Osteoblast (primary cell): ENCODE measurements around the gene STAT5B. TPM values are rescaled to one million over a fixed set of nuclear protein-coding genes. Genes with fewer than 3 reads are reported as not detected.
A peak's percentile ranks its signal among the peaks of the same experiment; 100 is the strongest.

ENCODE experiments used
- DNase-seq: peaks from one replicate; pipeline ENCODE4 v3.0.0; 2011; ENCODE audit warnings: low spot score, mixed read lengths; ENCODE audit not compliant: insufficient read length; ENCODE audit errors: missing footprints
- H2AFZ ChIP-seq: 2 replicates; pipeline ENCODE4 v1.6.0; 2011; ENCODE audit warnings: mild to moderate bottlenecking, low read length
- H3K27ac ChIP-seq: 2 replicates; pipeline ENCODE4 v1.5.1; 2011; ENCODE audit warnings: mild to moderate bottlenecking, low read depth, low read length, moderate library complexity
- H3K27me3 ChIP-seq: 2 replicates; pipeline ENCODE4 v1.6.0; 2012; ENCODE audit warnings: mild to moderate bottlenecking, control low read depth, inconsistent platforms, low read length, moderate library complexity; ENCODE audit not compliant: insufficient read depth
- H3K36me3 ChIP-seq: 2 replicates; pipeline ENCODE4 v1.5.1; 2011; ENCODE audit warnings: mild to moderate bottlenecking, low read length, control low read depth, moderate library complexity; ENCODE audit not compliant: insufficient read depth
- H3K4me1 ChIP-seq: 2 replicates; pipeline ENCODE4 v1.5.1; 2011; ENCODE audit warnings: mild to moderate bottlenecking, low read length, control low read depth, moderate library complexity; ENCODE audit not compliant: insufficient read depth
- H3K4me2 ChIP-seq: 2 replicates; pipeline ENCODE4 v1.6.0; 2011; ENCODE audit warnings: mild to moderate bottlenecking, low read length; ENCODE audit not compliant: insufficient read depth
- H3K4me3 ChIP-seq: fragments of 200-600 bp; sonication (generic); 3 replicates; pipeline ENCODE4 v1.5.1; 2012; ENCODE audit warnings: mild to moderate bottlenecking, low read length, inconsistent platforms; ENCODE audit not compliant: insufficient read depth
- H3K79me2 ChIP-seq: 2 replicates; pipeline ENCODE4 v1.6.0; 2012; ENCODE audit warnings: mild to moderate bottlenecking, low read length, control low read depth, inconsistent platforms; ENCODE audit not compliant: insufficient read depth
- H3K9me3 ChIP-seq: 2 replicates; pipeline ENCODE4 v1.5.1; 2011; ENCODE audit warnings: low read depth, low read length, control low read depth
- H4K20me1 ChIP-seq: 2 replicates; pipeline ENCODE4 v1.6.0; 2012; ENCODE audit warnings: mild to moderate bottlenecking, low read length, control low read depth; ENCODE audit not compliant: insufficient read depth
- CTCF ChIP-seq: IDR thresholded peaks from 2 replicates; pipeline ENCODE4 v1.5.1; 2011; ENCODE audit warnings: mild to moderate bottlenecking, low read depth, low read length, moderate library complexity; ENCODE audit errors: extremely low read depth
- total RNA-seq: library from RNA; depleted of rRNA; stranded (reverse); fragments of >200 nt; gene quantifications from 2 replicates; pipeline ENCODE4 v1.2.3, GENCODE V29; 2012

The STAT5B gene
- total RNA-seq, 1 donor, result 22.8 TPM

GRCh38 chr17:42180922-42181850 is 95.0 kb downstream of the STAT5B start, which contains the start of gene KCNH4:
KCNH4 (minus strand) TSS chr17:42181142; CDS start chr17:42180945, 197 bp downstream.
- Histone ChIP-seq H3K27me3 (peaks cover 32% of the 10 kb centered on the region), H4K20me1 (no peaks in the 10 kb centered on the region), H3K4me1 (peaks cover 26% of the 10 kb centered on the region), H3K9me3 (no peaks in the 10 kb centered on the region), H3K36me3 (no peaks in the 10 kb centered on the region), H3K27ac (no peak within 1 kb of the TSS), H3K4me2 (peak within 1 kb of the TSS; percentile 63), H3K4me3 (peak within 1 kb of the TSS; percentile 58), H2AFZ (no peak within 1 kb of the TSS), H3K79me2 (no peaks in the 10 kb centered on the region)
- peak; percentile 96 for DNase-seq
- peak; percentile 65 for TF ChIP-seq CTCF

DNA sequence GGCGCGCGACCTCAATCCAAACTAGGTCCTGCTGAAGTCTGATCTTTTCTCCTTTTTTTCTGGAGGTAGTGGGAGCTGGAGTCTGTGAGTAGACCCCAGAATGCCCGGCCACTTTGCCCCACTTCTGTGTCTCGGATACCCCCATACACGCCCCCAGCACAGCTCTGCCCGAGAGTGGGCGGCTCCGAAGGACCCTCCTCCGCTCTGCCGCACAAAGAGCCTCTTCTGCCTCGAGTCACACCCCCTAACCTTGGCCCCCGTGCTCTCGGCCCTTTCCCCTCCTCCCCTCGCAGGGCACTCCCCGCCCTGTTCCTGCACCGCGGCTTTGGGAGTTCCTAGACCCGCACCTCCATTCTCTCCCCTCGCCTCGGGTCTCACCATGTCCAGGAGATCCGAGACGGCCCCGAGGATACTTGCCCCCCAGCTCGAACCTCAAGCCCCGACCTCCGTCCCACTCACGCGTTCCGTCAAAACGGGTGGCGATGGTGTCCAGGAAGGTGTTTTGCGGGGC is 95.7 kb downstream of the STAT5B start:
- H2AFZ ChIP-seq, result no peak overlapping the region
- TF ChIP-seq CTCF, result no peak
- H3K36me3 ChIP-seq, result no peaks in the 10 kb centered on the region
- no peak overlapping the region for H3K27ac ChIP-seq
- no peak for DNase-seq
- H3K79me2 ChIP-seq, result no peaks in the 10 kb centered on the region
- peak overlapping the region; percentile 58 for H3K4me3 ChIP-seq
- peaks cover 32% of the 10 kb centered on the region for H3K27me3 ChIP-seq
- H3K9me3 ChIP-seq, result no peaks in the 10 kb centered on the region
- peaks cover 26% of the 10 kb centered on the region for H3K4me1 ChIP-seq
- no peaks in the 10 kb centered on the region for H4K20me1 ChIP-seq
- peak overlapping the region; percentile 63 for H3K4me2 ChIP-seq

DNA sequence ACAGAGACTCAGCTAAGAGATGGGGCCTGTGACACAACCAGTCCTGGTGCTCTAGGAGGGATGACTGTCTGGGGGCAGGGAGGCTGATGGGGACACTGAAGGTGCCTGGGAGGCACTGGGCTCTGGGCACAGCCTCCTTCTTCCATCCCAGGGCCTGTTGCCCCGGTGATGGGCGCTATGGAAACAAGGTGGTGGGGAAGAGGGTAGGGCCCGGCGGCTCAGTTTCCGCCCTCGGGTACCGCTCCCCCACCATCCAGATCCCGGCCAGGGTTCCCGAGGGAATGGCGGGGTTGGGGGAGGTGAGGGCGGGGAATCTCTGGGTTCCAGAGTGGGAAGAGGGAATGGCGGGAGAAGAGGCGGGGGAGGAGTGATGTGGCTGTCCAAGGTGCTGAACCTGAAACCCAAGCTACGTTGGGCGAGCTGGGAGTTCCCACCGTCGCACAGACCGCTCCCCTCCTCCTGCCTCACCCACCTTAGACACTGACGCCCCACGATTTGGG is 96.2 kb downstream of the STAT5B start:
- no peak overlapping the region for H2AFZ ChIP-seq
- peaks cover 35% of the 10 kb centered on the region for H3K27me3 ChIP-seq
- H3K4me2 ChIP-seq, result peak overlapping the region; percentile 63
- no peaks in the 10 kb centered on the region for H3K9me3 ChIP-seq
- no peak overlapping the region for H3K4me3 ChIP-seq
- no peaks in the 10 kb centered on the region for H4K20me1 ChIP-seq
- no peak overlapping the region for H3K27ac ChIP-seq
- peak; percentile 95 for DNase-seq
- H3K79me2 ChIP-seq, result no peaks in the 10 kb centered on the region
- H3K4me1 ChIP-seq, result peaks cover 26% of the 10 kb centered on the region
- no peak for TF ChIP-seq CTCF
- H3K36me3 ChIP-seq, result no peaks in the 10 kb centered on the region

DNA sequence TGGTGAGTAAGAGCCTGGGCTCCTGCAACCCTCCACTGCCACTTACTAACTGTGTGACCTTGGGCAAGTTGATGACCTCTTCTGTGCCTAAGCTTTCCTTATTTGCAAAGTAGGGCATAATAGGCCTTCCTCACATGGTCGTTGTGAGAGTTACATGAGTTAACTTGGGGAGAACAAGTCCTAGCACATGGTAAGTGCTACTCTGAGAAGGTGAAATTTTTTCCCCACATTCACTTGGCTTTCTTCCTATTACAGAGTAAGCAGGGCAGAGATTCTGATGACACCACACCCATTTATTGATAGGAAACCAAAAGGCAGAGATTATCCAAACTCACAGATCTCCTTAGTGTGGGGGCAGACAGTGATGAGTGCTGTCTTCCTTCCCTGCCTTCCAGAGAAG is 96.9 kb downstream of the STAT5B start:
- Histone ChIP-seq H3K9me3 (no peaks in the 10 kb centered on the region), H2AFZ (no peak overlapping the region), H3K27me3 (peaks cover 41% of the 10 kb centered on the region), H3K4me2 (no peak overlapping the region), H3K36me3 (no peaks in the 10 kb centered on the region), H3K27ac (no peak overlapping the region), H3K79me2 (no peaks in the 10 kb centered on the region), H4K20me1 (no peaks in the 10 kb centered on the region), H3K4me3 (no peak overlapping the region), H3K4me1 (peaks cover 23% of the 10 kb centered on the region)
- DNase-seq, result peak; percentile 62
- TF ChIP-seq CTCF, result no peak
